HG03196 (cell line): Measurements from ENCODE around the gene HAT1.

Source experiments
- ATAC-seq: cut with Tn5 transposase; IDR thresholded peaks from one replicate; pipeline ENCODE4 v1.9.1; 2021; ENCODE audit not compliant: unreplicated experiment

Gene HAT1

GRCh38 chr2:172031536-172031935, 109.3 kb downstream of the HAT1 start:
- no peak for ATAC-seq
